WERI-Rb-1 (cell line): Measurements from ENCODE around the gene SLC10A7.

ENCODE experiments used
- DNase-seq: peaks from one replicate; pipeline ENCODE4 v3.0.0-alpha.2; 2020
- H3K27ac ChIP-seq: fragments of 250-450 bp; sonication (Bioruptor Pico); 2 replicates; pipeline ENCODE4 v1.5.1; 2020; ENCODE audit warnings: mild to moderate bottlenecking, moderate library complexity
- H3K27me3 ChIP-seq: fragments of 250-450 bp; sonication (Bioruptor Pico); 2 replicates; pipeline ENCODE4 v1.5.1; 2021; ENCODE audit warnings: mild to moderate bottlenecking, low read depth, moderate library complexity; ENCODE audit not compliant: insufficient read depth, severe bottlenecking
- H3K36me3 ChIP-seq: fragments of 250-450 bp; sonication (Bioruptor Pico); 2 replicates; pipeline ENCODE4 v1.5.1; 2020; ENCODE audit warnings: mild to moderate bottlenecking, moderate library complexity
- H3K4me3 ChIP-seq: 2 replicates; pipeline ENCODE4 v1.5.1; 2011; ENCODE audit warnings: low read depth, mild to moderate bottlenecking, control low read depth, low read length
- H3K9me3 ChIP-seq: fragments of 250-450 bp; sonication (Bioruptor Pico); 2 replicates; pipeline ENCODE4 v1.5.1; 2021; ENCODE audit warnings: mild to moderate bottlenecking, moderate library complexity; ENCODE audit not compliant: severe bottlenecking
- CTCF ChIP-seq: IDR thresholded peaks from 2 replicates; pipeline ENCODE4 v1.5.1; 2011; ENCODE audit warnings: low read depth, mild to moderate bottlenecking, control low read depth, inconsistent platforms, low read length

The SLC10A7 gene

GRCh38 chr4:146446555-146446954 is 75.2 kb downstream of the SLC10A7 start:
- Histone ChIP-seq H3K9me3 (peaks cover 2% of the 10 kb centered on the region), H3K27me3 (no peaks in the 10 kb centered on the region), H3K27ac (no peak overlapping the region), H3K36me3 (no peaks in the 10 kb centered on the region), H3K4me3 (no peak overlapping the region)
- no peak for TF ChIP-seq CTCF
- DNase-seq: no peak

- Histone ChIP-seq H3K27ac (no peak overlapping the region), H3K4me3 (no peak overlapping the region), H3K27me3 (no peaks in the 10 kb centered on the region), H3K36me3 (no peaks in the 10 kb centered on the region), H3K9me3 (no peaks in the 10 kb centered on the region)
- no peak for TF ChIP-seq CTCF
- no peak for DNase-seq
Measured at GRCh38 chr4:146445198-146446150, 76.3 kb downstream of the SLC10A7 start.

- Histone ChIP-seq H3K9me3 (no peaks in the 10 kb centered on the region), H3K27me3 (no peaks in the 10 kb centered on the region), H3K27ac (no peak overlapping the region), H3K36me3 (no peaks in the 10 kb centered on the region), H3K4me3 (no peak overlapping the region)
- no peak for DNase-seq
- TF ChIP-seq CTCF: no peak
Measured at GRCh38 chr4:146443525-146443924, 78.2 kb downstream of the SLC10A7 start.

GRCh38 chr4:146442801-146443200 is 78.9 kb downstream of the SLC10A7 start:
- Histone ChIP-seq H3K36me3 (no peaks in the 10 kb centered on the region), H3K27me3 (no peaks in the 10 kb centered on the region), H3K9me3 (no peaks in the 10 kb centered on the region), H3K27ac (no peak overlapping the region), H3K4me3 (no peak overlapping the region)
- no peak for DNase-seq
- TF ChIP-seq CTCF: no peak

GRCh38 chr4:146439999-146440398 is 81.7 kb downstream of the SLC10A7 start:
- H3K36me3 ChIP-seq: no peaks in the 10 kb centered on the region
- no peak for DNase-seq
- no peak for TF ChIP-seq CTCF

More at GRCh38 chr4:146439999-146440398, 81.7 kb downstream of the SLC10A7 start:
- Histone ChIP-seq H3K4me3 (no peak overlapping the region), H3K27me3 (no peaks in the 10 kb centered on the region), H3K27ac (no peak overlapping the region), H3K9me3 (no peaks in the 10 kb centered on the region)
